IPS DF 6.9 (cell line): ENCODE measurements around the gene AHNAK.
"Not testable (repeated sequence)": the region's sequence is repeated elsewhere in the genome, so short reads cannot be mapped to it uniquely, and the experiment has no call there.

Source experiments
- DNase-seq: peaks from one replicate; pipeline ENCODE4 v3.0.0-alpha.2; 2013; ENCODE audit warnings: low read depth, low spot score
- H3K27ac ChIP-seq: one replicate; pipeline ENCODE4 v1.5.1; 2013; ENCODE audit warnings: low read length, control low read depth
- H3K27me3 ChIP-seq: 2 replicates; pipeline ENCODE4 v1.6.1; 2013; ENCODE audit warnings: mild to moderate bottlenecking, low read length; ENCODE audit not compliant: control insufficient read depth, insufficient read depth
- H3K36me3 ChIP-seq: 2 replicates; pipeline ENCODE4 v1.6.1; 2013; ENCODE audit warnings: low read length; ENCODE audit not compliant: control insufficient read depth, insufficient read depth
- H3K4me1 ChIP-seq: 2 replicates; pipeline ENCODE4 v1.6.1; 2013; ENCODE audit warnings: low read length; ENCODE audit not compliant: control insufficient read depth, insufficient read depth
- H3K4me3 ChIP-seq: 2 replicates; pipeline ENCODE4 v1.5.1; 2013; ENCODE audit warnings: mild to moderate bottlenecking, low read length
- H3K9me3 ChIP-seq: 2 replicates; pipeline ENCODE4 v1.6.1; 2013; ENCODE audit warnings: low read length, inconsistent platforms; ENCODE audit not compliant: control insufficient read depth, insufficient read depth
- WGBS: extraction: QIAGEN DNeasy Blood & Tissue Kit; methylation state at CpG from one replicate; pipeline ENCODE4 v1.1.7; 2013; ENCODE audit warnings: mixed read lengths, missing lambda C conversion rate; ENCODE audit not compliant: insufficient read length, insufficient coverage; 5-methylcytosine and 5-hydroxymethylcytosine counted together

AHNAK gene

GRCh38 chr11:62502030-62502730 lies 44.4 kb downstream of the AHNAK start:
- no peak for DNase-seq
- WGBS, result no CpG with 5 or more reads among the region's 10 CpGs
- H3K27me3 ChIP-seq, result no peaks in the 10 kb centered on the region
- H3K9me3 ChIP-seq, result no peaks in the 10 kb centered on the region
- H3K4me1 ChIP-seq, result peaks cover 4% of the 10 kb centered on the region; the same call in 1 of the 2 replicates
- H3K4me3 ChIP-seq, result no peak overlapping the region
- H3K36me3 ChIP-seq, result no peaks in the 10 kb centered on the region
- no peak overlapping the region for H3K27ac ChIP-seq

- Histone ChIP-seq H3K9me3 (no peaks in the 10 kb centered on the region), H3K36me3 (no peaks in the 10 kb centered on the region), H3K27me3 (no peaks in the 10 kb centered on the region), H3K27ac (no peak overlapping the region), H3K4me3 (no peak overlapping the region), H3K4me1 (peaks cover 4% of the 10 kb centered on the region; the same call in 1 of the 2 replicates)
- no CpG with 5 or more reads among the region's 11 CpGs for WGBS
- DNase-seq, result no peak
These were observed 45.1 kb downstream of the AHNAK start for GRCh38 chr11:62501432-62501891.

DNA sequence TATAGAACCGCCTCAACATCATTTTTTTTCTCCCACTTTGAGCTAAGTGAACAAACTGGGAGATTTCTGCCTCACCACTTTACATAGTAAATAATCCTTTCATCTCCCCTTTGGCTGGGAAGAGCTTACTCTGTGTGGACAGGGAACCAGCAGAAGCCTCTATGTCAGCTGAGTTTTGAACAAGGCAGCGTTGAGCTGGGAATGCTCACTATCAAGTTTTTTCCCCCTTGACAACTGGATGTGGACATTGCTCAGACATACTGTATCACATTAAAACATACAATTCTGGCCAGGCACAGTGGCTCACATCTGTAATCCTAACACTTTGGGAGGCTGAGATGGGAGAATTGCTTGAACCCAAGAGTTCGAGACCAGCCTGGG lies 46.0 kb downstream of the AHNAK start:
- no peak for DNase-seq
- Histone ChIP-seq H3K9me3 (no peaks in the 10 kb centered on the region), H3K4me1 (peaks cover 3% of the 10 kb centered on the region; the same call in 1 of the 2 replicates), H3K4me3 (no peak overlapping the region), H3K36me3 (no peaks in the 10 kb centered on the region), H3K27me3 (no peaks in the 10 kb centered on the region), H3K27ac (no peak overlapping the region)
- WGBS, result no CpG with 5 or more reads among the region's 3 CpGs

GRCh38 chr11:62499944-62500649 lies 46.5 kb downstream of the AHNAK start:
- WGBS, result no CpG with 5 or more reads among the region's 12 CpGs
- Histone ChIP-seq H3K9me3 (no peaks in the 10 kb centered on the region), H3K4me1 (0 out of 2 replicates have a peak, but pooled peaks cover 1% of the 10 kb centered on the region), H3K4me3 (no peak overlapping the region), H3K27me3 (no peaks in the 10 kb centered on the region), H3K27ac (no peak overlapping the region), H3K36me3 (no peaks in the 10 kb centered on the region)
- no peak for DNase-seq

DNA sequence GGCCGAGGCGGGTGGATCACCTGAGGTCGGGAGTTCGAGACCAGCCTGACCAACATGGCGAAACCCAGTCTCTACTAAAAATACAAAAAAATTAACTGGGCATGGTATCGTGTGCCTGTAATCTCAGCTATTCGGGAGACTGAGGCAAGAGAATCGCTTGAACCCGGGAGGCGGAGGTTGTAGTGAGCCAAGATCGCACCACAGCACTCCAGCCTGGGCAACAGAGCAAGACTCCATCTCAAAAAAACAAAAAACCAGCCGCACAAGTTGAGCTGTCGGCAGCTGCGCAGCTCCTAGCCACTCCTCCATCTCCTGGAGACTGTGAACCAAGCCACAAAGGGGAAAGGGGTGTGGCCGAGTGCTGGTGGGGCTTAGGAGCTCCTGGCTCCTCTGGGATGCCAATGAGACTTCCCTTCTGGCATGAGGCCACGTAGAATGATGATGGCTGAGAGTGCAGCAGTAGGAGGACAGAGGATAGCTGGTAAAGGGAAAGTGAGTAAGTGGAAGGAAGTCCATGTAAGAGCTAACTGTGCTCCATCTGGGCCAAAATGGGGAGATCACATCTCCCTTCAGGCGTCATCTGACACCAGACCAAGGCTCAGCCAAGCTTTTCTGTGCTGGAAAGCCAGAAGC lies 47.2 kb downstream of the AHNAK start:
- not testable (repeated sequence) for H3K27me3 ChIP-seq, H3K36me3 ChIP-seq, H3K4me3 ChIP-seq, H3K27ac ChIP-seq, DNase-seq, H3K9me3 ChIP-seq, H3K4me1 ChIP-seq
- WGBS, result no CpG with 5 or more reads among the region's 17 CpGs

DNA sequence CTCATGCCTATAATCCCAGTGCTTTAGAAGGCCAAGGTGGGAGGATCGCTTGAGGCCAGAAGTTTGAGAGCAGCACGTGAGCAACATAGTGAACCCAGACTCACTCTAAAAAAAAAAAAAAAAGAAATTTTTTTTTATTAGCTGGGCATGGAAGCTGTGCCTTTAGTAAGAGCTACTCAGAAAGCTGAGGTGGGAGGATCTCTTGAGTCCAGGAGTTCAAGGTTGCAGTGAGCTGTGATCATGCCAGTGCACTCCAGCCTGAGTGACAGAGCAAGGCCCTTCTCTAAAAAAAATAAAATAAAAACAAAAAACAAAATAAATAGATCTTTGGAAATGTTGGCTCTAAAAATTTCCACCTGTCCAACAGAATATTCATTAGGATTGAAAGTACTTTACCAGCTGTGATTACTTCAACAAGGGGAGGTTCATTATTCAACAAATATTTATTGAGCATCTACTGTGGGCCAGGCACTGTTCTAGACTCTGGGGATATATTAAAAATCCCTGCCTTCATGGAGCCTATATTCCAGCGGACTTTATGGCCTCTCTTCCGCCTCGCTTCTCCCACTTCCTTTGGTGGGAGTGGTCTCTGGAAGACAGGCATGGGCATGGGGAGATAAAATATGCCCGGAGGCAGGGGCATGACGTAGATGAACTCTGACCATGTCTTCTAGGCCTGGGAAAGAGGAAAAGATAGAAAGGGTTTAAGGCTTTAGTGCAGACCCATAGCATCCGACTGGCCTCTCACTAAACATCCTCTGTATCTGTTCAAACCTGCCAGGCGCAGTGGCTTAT lies 47.9 kb downstream of the AHNAK start:
- no CpG with 5 or more reads among the region's 9 CpGs for WGBS
- H3K4me3 ChIP-seq, result no peak overlapping the region
- no peak for DNase-seq
- H3K36me3 ChIP-seq, result no peaks in the 10 kb centered on the region
- H3K27ac ChIP-seq, result no peak overlapping the region
- H3K9me3 ChIP-seq, result no peaks in the 10 kb centered on the region
- H3K27me3 ChIP-seq, result no peaks in the 10 kb centered on the region
- no peaks in the 10 kb centered on the region for H3K4me1 ChIP-seq

DNA sequence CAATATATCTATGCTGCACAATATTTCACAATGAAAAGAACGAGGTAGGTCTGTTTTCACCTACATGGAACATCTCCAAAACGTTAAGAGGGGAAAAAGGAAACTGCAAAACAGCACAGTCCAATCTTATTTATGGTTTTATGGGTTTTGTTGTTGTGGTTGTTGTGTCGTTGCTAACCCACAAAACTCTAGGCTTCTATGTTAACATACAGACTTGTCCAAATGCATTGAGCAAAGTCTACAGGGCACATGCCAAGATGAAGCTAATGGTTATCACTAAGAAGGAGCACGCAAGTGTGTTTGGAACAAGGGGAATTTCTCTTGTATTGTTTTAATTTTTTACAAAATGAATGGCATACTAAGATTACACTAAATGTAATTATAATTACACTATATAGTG lies 48.6 kb downstream of the AHNAK start:
- WGBS, result no CpG with 5 or more reads among the region's 4 CpGs
- Histone ChIP-seq H3K9me3 (no peaks in the 10 kb centered on the region), H3K27me3 (no peaks in the 10 kb centered on the region), H3K27ac (no peak overlapping the region), H3K36me3 (no peaks in the 10 kb centered on the region), H3K4me3 (no peak overlapping the region), H3K4me1 (no peaks in the 10 kb centered on the region)
- no peak for DNase-seq

DNA sequence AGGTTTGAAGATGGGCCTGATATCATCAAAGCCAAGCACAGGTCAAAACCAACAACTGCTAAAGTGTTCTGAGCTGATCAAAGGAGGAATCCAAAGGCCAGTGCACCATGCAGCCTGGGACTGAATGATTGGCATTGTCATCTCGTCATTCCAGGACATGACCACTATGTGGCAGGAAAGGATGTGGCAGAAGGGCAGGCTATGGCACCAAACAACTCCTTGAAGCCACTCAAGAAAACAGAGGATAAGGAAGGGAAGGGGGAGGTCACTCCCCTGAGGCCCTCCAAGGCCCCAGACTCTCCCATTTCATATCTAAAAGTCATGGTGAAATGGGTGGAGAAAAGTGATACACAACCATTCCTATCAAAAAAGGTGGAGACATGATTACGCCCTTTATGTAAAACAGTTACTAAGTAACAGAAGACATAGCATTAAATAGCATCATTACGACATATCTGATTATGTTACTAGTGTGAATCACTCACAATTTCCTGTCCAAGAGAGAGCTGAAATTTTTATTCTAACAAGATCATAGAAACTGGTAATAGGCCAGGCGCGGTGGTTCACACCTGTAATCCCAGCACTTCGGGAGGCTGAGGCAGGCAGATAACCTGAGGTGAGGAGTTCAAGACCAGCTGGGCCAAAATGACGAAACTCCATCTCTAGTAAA lies 49.3 kb downstream of the AHNAK start:
- no peaks in the 10 kb centered on the region for H3K4me1 ChIP-seq
- no CpG with 5 or more reads among the region's 7 CpGs for WGBS
- DNase-seq, result no peak
- no peak overlapping the region for H3K4me3 ChIP-seq
- H3K9me3 ChIP-seq, result no peaks in the 10 kb centered on the region
- no peaks in the 10 kb centered on the region for H3K36me3 ChIP-seq
- H3K27ac ChIP-seq, result no peak overlapping the region
- H3K27me3 ChIP-seq, result no peaks in the 10 kb centered on the region

DNA sequence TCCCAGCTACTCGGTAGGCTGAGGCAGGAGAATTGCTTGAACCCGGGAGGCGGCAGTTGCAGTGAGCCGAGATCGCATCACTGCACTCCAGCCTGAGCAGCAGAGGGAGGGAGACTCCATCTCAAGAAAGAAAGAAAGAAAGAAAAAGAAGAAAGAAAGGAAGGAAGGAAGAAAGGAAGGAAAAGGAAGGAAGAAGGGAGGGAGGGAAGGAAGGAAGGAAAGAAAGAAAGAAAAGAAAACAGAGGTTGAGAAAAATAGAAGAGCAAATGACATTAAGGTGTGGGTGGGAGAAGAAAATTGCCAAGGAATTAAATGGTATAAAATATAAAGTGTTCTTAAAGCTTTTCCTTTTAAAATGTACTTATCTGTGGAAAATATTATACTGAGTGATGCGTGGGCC lies 49.9 kb downstream of the AHNAK start:
- Histone ChIP-seq H3K9me3 (no peaks in the 10 kb centered on the region), H3K4me3 (no peak overlapping the region), H3K27ac (no peak overlapping the region), H3K27me3 (no peaks in the 10 kb centered on the region), H3K4me1 (no peaks in the 10 kb centered on the region), H3K36me3 (no peaks in the 10 kb centered on the region)
- DNase-seq, result no peak
- no CpG with 5 or more reads among the region's 6 CpGs for WGBS

GRCh38 chr11:62494246-62494645 lies 52.4 kb downstream of the AHNAK start:
- no peaks in the 10 kb centered on the region for H3K27me3 ChIP-seq
- no CpG with 5 or more reads among the region's 4 CpGs for WGBS
- H3K4me3 ChIP-seq, result no peak overlapping the region
- H3K36me3 ChIP-seq, result no peaks in the 10 kb centered on the region
- H3K9me3 ChIP-seq, result no peaks in the 10 kb centered on the region
- H3K4me1 ChIP-seq, result no peaks in the 10 kb centered on the region
- H3K27ac ChIP-seq, result no peak overlapping the region
- no peak for DNase-seq
